ENCODE data around the gene GANAB.
A peak's percentile ranks its signal among the peaks of the same experiment; 100 is the strongest.
"Not testable (repeated sequence)": the region's sequence is repeated elsewhere in the genome, so short reads cannot be mapped to it uniquely, and the experiment has no call there.

GANAB gene

GRCh38 chr11:62621027-62621566 is 25.3 kb downstream of the GANAB start:
- DNase-seq: no peak

- not testable (repeated sequence) for DNase-seq
These were observed 29.5 kb downstream of the GANAB start for GRCh38 chr11:62616957-62617356.

GRCh38 chr11:62615521-62615920 is 30.9 kb downstream of the GANAB start:
- no peak for DNase-seq

GRCh38 chr11:62614275-62614674 is 32.1 kb downstream of the GANAB start:
- no peak for DNase-seq

- DNase-seq: no peak
These were observed 33.1 kb downstream of the GANAB start for GRCh38 chr11:62613291-62613778.

- DNase-seq: no peak
These were observed 33.8 kb downstream of the GANAB start, which contains the start of the genes EML3 and ROM1 for GRCh38 chr11:62612366-62613290. Gene EML3, minus strand, starts transcription at chr11:62612775. Its CDS starts 318 bp downstream, at chr11:62612457. Gene ROM1, plus strand, starts transcription at chr11:62613257. Its CDS starts 25 bp downstream, at chr11:62613282.

- DNase-seq: no peak
These were observed 34.6 kb downstream of the GANAB start for GRCh38 chr11:62611705-62612365.

- DNase-seq: no peak
These were observed 35.4 kb downstream of the GANAB start for GRCh38 chr11:62610814-62611704.

GRCh38 chr11:62610403-62610802 is 36.0 kb downstream of the GANAB start:
- no peak for DNase-seq

GRCh38 chr11:62608776-62609175 is 37.6 kb downstream of the GANAB start:
- no peak for DNase-seq

GRCh38 chr11:62607714-62608113 is 38.7 kb downstream of the GANAB start:
- DNase-seq: no peak

- DNase-seq: no peak
These were observed 40.5 kb downstream of the GANAB start for GRCh38 chr11:62605902-62606301.

GRCh38 chr11:62605467-62605866 is 40.9 kb downstream of the GANAB start:
- DNase-seq: no peak

- DNase-seq: no peak
These were observed 41.8 kb downstream of the GANAB start for GRCh38 chr11:62604460-62605120.

- no peak for DNase-seq
These were observed 42.6 kb downstream of the GANAB start for GRCh38 chr11:62603776-62604299.

- no peak for DNase-seq
These were observed 43.4 kb downstream of the GANAB start for GRCh38 chr11:62603072-62603408.

GRCh38 chr11:62602141-62603071 is 44.0 kb downstream of the GANAB start:
- DNase-seq: no peak

- DNase-seq: peak; percentile 95
These were observed 44.9 kb downstream of the GANAB start, which contains the start of gene MTA2 for GRCh38 chr11:62601372-62602140. Gene MTA2, minus strand, starts transcription at chr11:62601865. Its CDS starts 415 bp downstream, at chr11:62601450.

GRCh38 chr11:62601122-62601371 is 45.4 kb downstream of the GANAB start:
- no peak for DNase-seq

All from NCI-H2081 treated with DMSO at 0.1 percent for 48 hours (cell line).